KMS-11 (cell line): ENCODE measurements around the gene NEK1.

Source experiments
- H2AFZ ChIP-seq: fragments of 200-600 bp; sonication (generic); 2 replicates; pipeline ENCODE4 v1.6.1; 2016; ENCODE audit warnings: antibody characterized with exemption, mixed run types, low read depth
- H3K27ac ChIP-seq: fragments of 200-600 bp; sonication (generic); 2 replicates; pipeline ENCODE4 v1.6.1; 2016; ENCODE audit warnings: mild to moderate bottlenecking, mixed run types
- H3K27me3 ChIP-seq: fragments of 200-600 bp; sonication (generic); 2 replicates; pipeline ENCODE4 v1.6.1; 2017; ENCODE audit warnings: mild to moderate bottlenecking, low read depth, mixed run types, moderate library complexity; ENCODE audit not compliant: insufficient read depth
- H3K36me3 ChIP-seq: fragments of 200-600 bp; sonication (generic); 2 replicates; pipeline ENCODE4 v1.6.1; 2017; ENCODE audit warnings: mild to moderate bottlenecking, mixed run types; ENCODE audit not compliant: insufficient read depth
- H3K4me1 ChIP-seq: fragments of 200-600 bp; sonication (generic); 2 replicates; pipeline ENCODE4 v1.6.1; 2016; ENCODE audit warnings: mild to moderate bottlenecking, low read depth, mixed run types; ENCODE audit not compliant: poor library complexity, severe bottlenecking
- H3K4me2 ChIP-seq: fragments of 200-600 bp; sonication (generic); 2 replicates; pipeline ENCODE4 v1.7.0; 2016; ENCODE audit warnings: mild to moderate bottlenecking, mixed run types
- H3K4me3 ChIP-seq: fragments of 200-600 bp; sonication (generic); IDR thresholded peaks from 2 replicates; pipeline ENCODE4 v1.6.1; 2017; ENCODE audit warnings: low read depth, low read length, mixed read lengths; ENCODE audit not compliant: insufficient read depth
- H3K79me2 ChIP-seq: fragments of 200-600 bp; sonication (generic); 2 replicates; pipeline ENCODE4 v1.6.1; 2016; ENCODE audit warnings: low read depth, mixed run types; ENCODE audit not compliant: insufficient read depth
- H3K9ac ChIP-seq: fragments of 200-600 bp; sonication (generic); 2 replicates; pipeline ENCODE4 v1.6.1; 2016; ENCODE audit warnings: mild to moderate bottlenecking, mixed run types
- H4K20me1 ChIP-seq: fragments of 200-600 bp; sonication (generic); 2 replicates; pipeline ENCODE4 v1.6.1; 2016; ENCODE audit warnings: mild to moderate bottlenecking, mixed run types; ENCODE audit not compliant: insufficient read depth
- CTCF ChIP-seq: fragments of 200-600 bp; sonication (generic); conservative IDR thresholded peaks from 2 replicates; pipeline ENCODE4 v1.6.1; 2017; ENCODE audit warnings: low read depth, mild to moderate bottlenecking, antibody characterized with exemption, low read length, moderate library complexity, mixed read lengths

Gene NEK1

GRCh38 chr4:169446824-169447223 is 165.6 kb downstream of the NEK1 start:
- H3K4me2 ChIP-seq, result no peak overlapping the region
- H4K20me1 ChIP-seq, result no peaks in the 10 kb centered on the region
- no peak overlapping the region for H3K27ac ChIP-seq
- H3K27me3 ChIP-seq, result no peaks in the 10 kb centered on the region
- H3K9ac ChIP-seq, result no peak overlapping the region
- no peak overlapping the region for H2AFZ ChIP-seq
- TF ChIP-seq CTCF, result no peak
- no peaks in the 10 kb centered on the region for H3K4me1 ChIP-seq
- H3K4me3 ChIP-seq, result no peak overlapping the region
- no peaks in the 10 kb centered on the region for H3K36me3 ChIP-seq
- H3K79me2 ChIP-seq, result no peaks in the 10 kb centered on the region

- Histone ChIP-seq H3K79me2 (no peaks in the 10 kb centered on the region), H3K36me3 (no peaks in the 10 kb centered on the region), H3K27me3 (no peaks in the 10 kb centered on the region), H2AFZ (no peak overlapping the region), H3K4me2 (no peak overlapping the region), H3K9ac (no peak overlapping the region), H3K4me1 (no peaks in the 10 kb centered on the region), H3K4me3 (no peak overlapping the region), H4K20me1 (no peaks in the 10 kb centered on the region), H3K27ac (no peak overlapping the region)
- TF ChIP-seq CTCF, result no peak
Observed at GRCh38 chr4:169443748-169444147, 168.6 kb downstream of the NEK1 start.

- Histone ChIP-seq H3K4me2 (no peak overlapping the region), H3K79me2 (no peaks in the 10 kb centered on the region), H3K4me3 (no peak overlapping the region), H2AFZ (no peak overlapping the region), H4K20me1 (no peaks in the 10 kb centered on the region), H3K36me3 (no peaks in the 10 kb centered on the region), H3K4me1 (no peaks in the 10 kb centered on the region), H3K9ac (no peak overlapping the region), H3K27ac (no peak overlapping the region), H3K27me3 (no peaks in the 10 kb centered on the region)
- TF ChIP-seq CTCF, result no peak
Observed at GRCh38 chr4:169440446-169440845, 171.9 kb downstream of the NEK1 start.

- Histone ChIP-seq H3K79me2 (no peaks in the 10 kb centered on the region), H3K4me3 (no peak overlapping the region), H3K36me3 (no peaks in the 10 kb centered on the region), H3K27me3 (no peaks in the 10 kb centered on the region), H3K9ac (no peak overlapping the region), H3K4me1 (no peaks in the 10 kb centered on the region), H3K4me2 (no peak overlapping the region), H4K20me1 (no peaks in the 10 kb centered on the region), H2AFZ (no peak overlapping the region), H3K27ac (no peak overlapping the region)
- no peak for TF ChIP-seq CTCF
Observed at GRCh38 chr4:169439244-169439643, 173.1 kb downstream of the NEK1 start.

- Histone ChIP-seq H3K4me2 (no peak overlapping the region), H3K4me1 (no peaks in the 10 kb centered on the region), H3K9ac (no peak overlapping the region), H2AFZ (no peak overlapping the region), H3K27me3 (no peaks in the 10 kb centered on the region), H3K27ac (no peak overlapping the region), H3K79me2 (no peaks in the 10 kb centered on the region), H4K20me1 (no peaks in the 10 kb centered on the region), H3K4me3 (no peak overlapping the region), H3K36me3 (no peaks in the 10 kb centered on the region)
- no peak for TF ChIP-seq CTCF
Observed at GRCh38 chr4:169438057-169438480, 174.3 kb downstream of the NEK1 start.
